ENCODE data around the gene TNFRSF14. TPM values are rescaled to one million over a fixed set of nuclear protein-coding genes. Genes with fewer than 3 reads are reported as not detected.

The TNFRSF14 gene
- total RNA-seq, 1 donor from 2014 or later, result 11.1 TPM

GRCh38 chr1:2523891-2524609, 32.1 kb upstream of the TNFRSF14 start:
- no peak overlapping the region for H3K4me3 ChIP-seq (ENCODE audit: low read depth, low read length)
- peaks cover 19% of the 10 kb centered on the region for H3K36me3 ChIP-seq (ENCODE audit: control insufficient read depth, insufficient read depth, low read length)
- no peaks in the 10 kb centered on the region for H3K27me3 ChIP-seq (ENCODE audit: control insufficient read depth, insufficient read depth, low read length)
- no peak for DNase-seq (ENCODE audit: low read depth)
- FAIRE-seq, result no peak
- TF ChIP-seq CTCF (IDR thresholded peaks at IDR 0.05; ENCODE audit: insufficient read depth, low read length, severe bottlenecking), result no peak

GRCh38 chr1:2525572-2525919, 30.6 kb upstream of the TNFRSF14 start:
- no peak for TF ChIP-seq CTCF (IDR thresholded peaks at IDR 0.05; ENCODE audit: insufficient read depth, low read length, severe bottlenecking)
- Histone ChIP-seq H3K27me3 (ENCODE audit: control insufficient read depth, insufficient read depth, low read length) (no peaks in the 10 kb centered on the region), H3K36me3 (ENCODE audit: control insufficient read depth, insufficient read depth, low read length) (peaks cover 11% of the 10 kb centered on the region), H3K4me3 (ENCODE audit: low read depth, low read length) (peak overlapping the region; percentile 69)
- FAIRE-seq (no peak), DNase-seq (ENCODE audit: low read depth) (no peak)

- peak within 1 kb of the TSS; percentile 69 for H3K4me3 ChIP-seq (ENCODE audit: low read depth, low read length)
- no peaks in the 10 kb centered on the region for H3K27me3 ChIP-seq (ENCODE audit: control insufficient read depth, insufficient read depth, low read length)
- FAIRE-seq (no peak), DNase-seq (ENCODE audit: low read depth) (peak; percentile 72)
- peaks cover 5% of the 10 kb centered on the region for H3K36me3 ChIP-seq (ENCODE audit: control insufficient read depth, insufficient read depth, low read length)
- TF ChIP-seq CTCF (IDR thresholded peaks at IDR 0.05; ENCODE audit: insufficient read depth, low read length, severe bottlenecking), result peak; percentile 24
Observed at GRCh38 chr1:2525920-2526823, 30.0 kb upstream of the TNFRSF14 start, which contains the start of gene PANK4. Gene PANK4 (minus strand): TSS chr1:2526596. CDS start chr1:2526587, 9 bp downstream.

- FAIRE-seq (no peak), DNase-seq (ENCODE audit: low read depth) (peak; percentile 69)
- TF ChIP-seq CTCF (IDR thresholded peaks at IDR 0.05; ENCODE audit: insufficient read depth, low read length, severe bottlenecking), result no peak
- Histone ChIP-seq H3K27me3 (ENCODE audit: control insufficient read depth, insufficient read depth, low read length) (no peaks in the 10 kb centered on the region), H3K4me3 (ENCODE audit: low read depth, low read length) (peak overlapping the region; percentile 69), H3K36me3 (ENCODE audit: control insufficient read depth, insufficient read depth, low read length) (peaks cover 1% of the 10 kb centered on the region)
Observed at GRCh38 chr1:2526824-2527555, 29.2 kb upstream of the TNFRSF14 start.

- DNase-seq (ENCODE audit: low read depth) (no peak), FAIRE-seq (no peak)
- H3K36me3 ChIP-seq (ENCODE audit: control insufficient read depth, insufficient read depth, low read length), result peaks cover 1% of the 10 kb centered on the region
- no peaks in the 10 kb centered on the region for H3K27me3 ChIP-seq (ENCODE audit: control insufficient read depth, insufficient read depth, low read length)
- no peak for TF ChIP-seq CTCF (IDR thresholded peaks at IDR 0.05; ENCODE audit: insufficient read depth, low read length, severe bottlenecking)
- H3K4me3 ChIP-seq (ENCODE audit: low read depth, low read length), result no peak overlapping the region
Observed at GRCh38 chr1:2527556-2527860, 28.7 kb upstream of the TNFRSF14 start.

Measured in bronchial epithelial cell (primary cell).